ENCODE results near the gene ITPRIPL1.

DNA sequence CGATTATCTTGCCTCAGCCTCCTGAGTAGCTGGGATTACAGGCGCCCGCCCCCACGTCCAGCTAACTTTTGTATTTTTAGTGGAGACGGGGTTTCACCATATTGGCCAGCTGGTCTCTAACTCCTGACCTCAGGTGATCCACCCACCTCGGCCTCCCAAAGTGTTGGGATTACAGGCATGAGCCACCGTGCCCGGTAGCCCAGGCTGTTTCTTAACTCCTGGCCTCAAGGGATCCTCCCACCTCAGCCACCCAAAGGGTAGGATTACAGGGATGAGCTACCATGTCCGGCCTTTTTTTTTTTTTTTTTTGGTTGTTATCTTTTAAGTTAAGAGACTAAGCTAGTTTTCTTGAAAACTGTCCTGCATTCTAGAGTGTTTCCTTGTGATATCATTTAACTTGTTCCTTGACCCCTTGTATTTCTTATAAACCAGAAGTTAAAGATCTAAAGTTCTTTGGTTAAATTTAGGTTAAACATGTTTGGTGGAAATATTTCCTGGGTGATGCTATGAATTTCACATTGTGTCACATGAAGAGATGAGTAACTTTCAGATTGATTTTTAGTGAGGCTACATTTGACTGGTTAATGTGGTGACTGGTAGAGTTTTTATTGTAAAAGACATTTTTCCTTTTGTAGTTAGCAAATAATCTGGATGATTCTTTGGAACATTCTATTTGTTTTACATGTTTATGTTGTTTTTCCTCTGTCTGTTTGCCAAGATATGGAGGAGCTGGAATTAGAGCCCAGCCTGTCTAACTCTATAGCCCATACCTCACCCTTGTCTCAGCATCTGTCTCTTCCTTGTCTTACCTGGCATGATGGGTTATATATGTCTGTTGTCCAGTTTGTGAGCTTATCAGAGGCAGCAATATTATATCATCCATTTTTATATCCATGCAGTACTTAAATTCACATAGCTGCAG, 15.6 kb downstream of the ITPRIPL1 start:
- TF ChIP-seq CTCF (optimal IDR thresholded peaks at IDR 0.05 in 1 of 3, IDR thresholded peaks at IDR 0.05 in 1 of 3, conservative IDR thresholded peaks at IDR 0.05 in 1 of 3; ENCODE audit: extremely low read depth in 1 of 3, insufficient read depth in 2 of 3, low read length in 3 of 3) = no peak
- no peak for TF ChIP-seq EZH2 (IDR thresholded peaks at IDR 0.05; ENCODE audit: low read length)
